Fibroblast of villous mesenchyme (primary cell): ENCODE data around the gene CHRD. TPM values are rescaled to one million over a fixed set of nuclear protein-coding genes. Genes with fewer than 3 reads are reported as not detected.
"Not testable (repeated sequence)": the region's sequence is repeated elsewhere in the genome, so short reads cannot be mapped to it uniquely, and the experiment has no call there.

ENCODE experiments used
- DNase-seq: peaks from one replicate; pipeline ENCODE4 v3.0.0-alpha.2; 2010; ENCODE audit warnings: low read depth
- H3K4me3 ChIP-seq: 2 replicates; pipeline ENCODE4 v1.5.1; 2011; ENCODE audit warnings: low read depth, mild to moderate bottlenecking, low read length
- CTCF ChIP-seq: IDR thresholded peaks from 2 replicates; pipeline ENCODE4 v1.5.1; 2012; ENCODE audit warnings: low read depth, mild to moderate bottlenecking, low read length; ENCODE audit not compliant: insufficient read depth
- total RNA-seq: library from RNA; depleted of rRNA; stranded (reverse); fragments of >200 nt; gene quantifications from 2 replicates; pipeline ENCODE4 v1.2.3, GENCODE V29; 2012

Gene CHRD
- total RNA-seq, 1 donor: 1.7 TPM

GRCh38 chr3:184426691-184427141 lies 46.9 kb downstream of the CHRD start:
- no peak for DNase-seq
- H3K4me3 ChIP-seq: no peak overlapping the region
- no peak for TF ChIP-seq CTCF

GRCh38 chr3:184428561-184429175 lies 48.8 kb downstream of the CHRD start:
- peak; percentile 21 for DNase-seq
- no peak for TF ChIP-seq CTCF
- no peak overlapping the region for H3K4me3 ChIP-seq

GRCh38 chr3:184429786-184430185 lies 49.9 kb downstream of the CHRD start:
- peak; percentile 48 for DNase-seq
- no peak for TF ChIP-seq CTCF

GRCh38 chr3:184430940-184431339 lies 51.1 kb downstream of the CHRD start:
- no peak for DNase-seq
- TF ChIP-seq CTCF: no peak

More at GRCh38 chr3:184429786-184430185, 49.9 kb downstream of the CHRD start:
- H3K4me3 ChIP-seq: no peak overlapping the region

GRCh38 chr3:184433178-184433577 lies 53.3 kb downstream of the CHRD start:
- not testable (repeated sequence) for DNase-seq, H3K4me3 ChIP-seq

More at GRCh38 chr3:184430940-184431339, 51.1 kb downstream of the CHRD start:
- H3K4me3 ChIP-seq: no peak overlapping the region

GRCh38 chr3:184439096-184439495 lies 59.2 kb downstream of the CHRD start:
- no peak for TF ChIP-seq CTCF
- no peak overlapping the region for H3K4me3 ChIP-seq
- no peak for DNase-seq

Other genes starting within 250 kb of the CHRD start
- 28.0 and 30.7 TPM in 2 replicates for gene EIF2B5, start 244.7 kb upstream of the CHRD start, total RNA-seq
- gene DVL3, start 224.7 kb upstream of the CHRD start, total RNA-seq: 39.3 and 46.1 TPM in 2 replicates
- gene AP2M1, start 205.2 kb upstream of the CHRD start, total RNA-seq: 375 and 469 TPM in 2 replicates
- gene ABCF3, start 193.9 kb upstream of the CHRD start, total RNA-seq: 33.5 and 51.0 TPM in 2 replicates
- not detected in 2 replicates for gene VWA5B2, start 150.5 kb upstream of the CHRD start, total RNA-seq
- 28.7 and 41.0 TPM in 2 replicates for gene ALG3, start 131.1 kb upstream of the CHRD start, total RNA-seq
- gene EEF1AKMT4, start 130.4 kb upstream of the CHRD start, total RNA-seq: 3.9 and 5.6 TPM in 2 replicates
- under 0.01 TPM in 1 of 2 replicates, not detected in the other for gene CAMK2N2, start 118.5 kb upstream of the CHRD start, total RNA-seq
- gene ECE2, start 104.0 kb upstream of the CHRD start, total RNA-seq: not detected in 2 replicates
- gene PSMD2, start 80.8 kb upstream of the CHRD start, total RNA-seq: 364 and 388 TPM in 2 replicates
- gene EIF4G1, start 65.4 kb upstream of the CHRD start, total RNA-seq: 252 and 288 TPM in 2 replicates
- 13.9 and 17.3 TPM in 2 replicates for gene FAM131A, start 42.5 kb upstream of the CHRD start, total RNA-seq
- gene CLCN2, start 18.4 kb upstream of the CHRD start, total RNA-seq: 4.2 and 6.0 TPM in 2 replicates
- gene POLR2H, start 18.3 kb upstream of the CHRD start, total RNA-seq: 39.6 and 61.3 TPM in 2 replicates
- 0.32 and 0.86 TPM in 2 replicates for gene THPO, start 1.8 kb upstream of the CHRD start, total RNA-seq
- 2.2 and 3.5 TPM in 2 replicates for gene EPHB3, start 181.7 kb downstream of the CHRD start, total RNA-seq